NCI-H2227 (cell line): ENCODE measurements around the gene SIX3.

ENCODE experiments used
- DNase-seq: peaks from one replicate; lab custom pipeline; 2025; ENCODE audit not compliant: unreplicated experiment; lab: John Stamatoyannopoulos, UW

SIX3 gene

GRCh38 chr2:44930274-44931197 is 11.0 kb upstream of the SIX3 start:
- DNase-seq = no peak

DNA sequence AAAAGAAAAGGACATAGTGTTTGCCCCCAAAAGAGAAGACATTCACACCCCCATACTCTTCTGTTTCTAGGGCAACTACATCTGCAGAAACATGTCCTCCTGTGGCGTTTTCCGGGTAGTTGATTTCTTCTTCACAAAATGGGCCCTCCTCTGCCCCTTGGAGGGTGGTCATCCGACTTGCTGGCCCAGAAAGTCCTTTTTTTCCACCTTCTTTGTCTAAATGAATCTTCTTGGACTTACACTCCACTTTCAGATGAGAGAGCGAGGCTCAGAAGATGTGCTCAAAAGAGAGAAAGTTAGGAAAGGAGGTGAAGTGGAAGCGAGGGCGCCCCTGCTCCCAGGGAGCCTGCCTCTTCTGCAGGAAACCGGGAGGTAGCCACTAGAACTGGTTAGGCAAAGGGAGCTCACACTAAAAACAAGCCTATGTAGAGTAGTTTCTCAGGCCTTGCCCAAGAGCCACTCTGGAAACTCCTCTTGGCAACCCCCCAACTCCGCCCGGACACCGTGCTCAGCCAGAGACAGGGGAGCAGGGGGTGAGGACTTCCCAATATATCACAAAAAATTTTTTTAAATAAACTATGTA is 10.2 kb upstream of the SIX3 start:
- no peak for DNase-seq

GRCh38 chr2:44932079-44932478 is 9.4 kb upstream of the SIX3 start:
- no peak for DNase-seq

- DNase-seq = no peak
These were observed 8.7 kb upstream of the SIX3 start for GRCh38 chr2:44932564-44933392.

DNA sequence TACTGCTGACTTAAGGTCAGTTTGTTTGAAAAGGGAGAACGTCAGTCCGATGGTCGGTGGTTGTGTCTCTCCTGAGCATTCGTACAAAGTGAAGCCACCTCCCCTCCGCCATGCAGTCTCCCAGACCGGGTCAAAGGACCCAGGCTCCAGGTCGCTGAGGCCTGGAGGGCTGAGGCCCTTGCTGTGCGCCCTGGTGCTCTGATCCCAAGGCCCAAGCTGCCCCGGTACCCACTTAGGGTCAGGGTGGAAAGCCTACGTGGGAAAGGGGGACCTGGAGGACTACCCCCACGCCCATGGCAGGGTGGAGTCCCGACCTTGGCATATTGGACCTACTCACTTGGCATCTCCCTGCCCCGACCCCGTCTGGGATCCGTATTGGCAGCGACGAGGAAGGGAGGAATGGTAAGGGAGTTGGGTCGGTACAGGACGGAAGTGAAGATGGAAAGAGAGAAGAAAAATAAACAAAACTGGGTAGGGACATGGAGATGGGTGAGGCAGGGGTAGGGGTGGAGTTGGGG is 8.0 kb upstream of the SIX3 start:
- no peak for DNase-seq

- DNase-seq = no peak
These were observed 7.2 kb upstream of the SIX3 start for GRCh38 chr2:44934038-44934982.

GRCh38 chr2:44934983-44935728 is 6.3 kb upstream of the SIX3 start:
- peak; percentile 13 for DNase-seq

DNA sequence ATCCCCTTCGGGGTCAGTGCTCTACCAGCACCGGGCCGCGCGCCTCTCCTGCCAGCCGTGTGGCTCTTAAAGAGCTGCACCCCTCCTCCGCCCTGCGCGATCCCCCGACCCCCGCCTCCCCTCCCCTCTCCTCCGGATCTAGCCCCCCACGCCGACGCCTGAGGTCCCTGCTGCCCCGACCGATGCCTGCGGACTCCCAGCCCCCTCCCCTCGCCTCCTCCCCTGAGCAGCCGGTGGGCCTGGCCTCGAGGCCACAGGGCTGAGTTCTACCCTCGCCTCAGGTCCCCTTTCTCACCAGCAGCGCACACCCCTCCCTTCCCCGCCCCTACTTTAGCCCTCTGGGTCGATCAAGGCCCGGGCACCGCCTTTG is 5.8 kb upstream of the SIX3 start:
- no peak for DNase-seq

GRCh38 chr2:44936275-44936674 is 5.2 kb upstream of the SIX3 start:
- DNase-seq = no peak

GRCh38 chr2:44936715-44937687 is 4.5 kb upstream of the SIX3 start:
- DNase-seq = no peak

GRCh38 chr2:44937688-44938240 is 3.7 kb upstream of the SIX3 start:
- peak; percentile 30 for DNase-seq

DNA sequence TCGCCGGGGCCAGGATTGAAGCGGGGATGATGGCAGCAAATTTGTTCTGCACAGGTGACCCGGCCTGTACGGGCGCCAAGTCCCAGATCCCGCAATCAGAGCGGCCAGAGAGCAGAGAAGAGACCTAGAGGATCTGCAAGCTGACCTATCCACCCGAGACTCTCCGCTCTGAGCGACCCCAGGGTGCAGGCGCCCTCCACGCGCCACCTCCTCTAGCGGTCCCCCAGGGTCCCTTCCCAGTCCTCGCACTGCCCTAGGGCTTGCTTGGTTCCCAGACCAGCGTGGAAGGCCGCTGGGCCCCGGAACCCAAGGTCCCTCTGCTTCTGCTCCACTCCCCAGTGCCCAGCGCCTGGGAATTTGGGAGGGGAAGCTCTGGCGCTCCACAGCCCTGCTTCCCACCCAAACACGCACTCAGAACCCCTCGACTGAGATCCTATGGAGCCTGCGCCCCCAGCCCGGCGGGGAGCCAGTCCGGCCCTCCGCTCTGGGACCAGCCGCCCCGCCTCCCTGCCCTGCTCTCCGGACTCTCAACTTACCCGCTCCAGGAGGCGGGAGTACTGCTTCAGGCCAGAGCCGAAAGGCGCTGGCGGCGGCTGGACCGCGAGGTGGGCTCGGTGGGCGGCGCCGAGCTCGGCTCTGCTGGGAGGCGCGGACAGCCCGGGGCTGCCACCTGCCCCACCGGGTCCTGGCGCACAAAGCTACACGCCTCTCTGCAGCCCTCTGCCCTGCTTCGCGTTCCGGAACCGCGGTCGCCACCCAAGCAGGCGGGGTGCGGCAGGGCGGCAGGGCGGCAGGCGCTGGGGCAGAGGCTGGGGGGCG is 3.0 kb upstream of the SIX3 start:
- DNase-seq = peak; percentile 32

DNA sequence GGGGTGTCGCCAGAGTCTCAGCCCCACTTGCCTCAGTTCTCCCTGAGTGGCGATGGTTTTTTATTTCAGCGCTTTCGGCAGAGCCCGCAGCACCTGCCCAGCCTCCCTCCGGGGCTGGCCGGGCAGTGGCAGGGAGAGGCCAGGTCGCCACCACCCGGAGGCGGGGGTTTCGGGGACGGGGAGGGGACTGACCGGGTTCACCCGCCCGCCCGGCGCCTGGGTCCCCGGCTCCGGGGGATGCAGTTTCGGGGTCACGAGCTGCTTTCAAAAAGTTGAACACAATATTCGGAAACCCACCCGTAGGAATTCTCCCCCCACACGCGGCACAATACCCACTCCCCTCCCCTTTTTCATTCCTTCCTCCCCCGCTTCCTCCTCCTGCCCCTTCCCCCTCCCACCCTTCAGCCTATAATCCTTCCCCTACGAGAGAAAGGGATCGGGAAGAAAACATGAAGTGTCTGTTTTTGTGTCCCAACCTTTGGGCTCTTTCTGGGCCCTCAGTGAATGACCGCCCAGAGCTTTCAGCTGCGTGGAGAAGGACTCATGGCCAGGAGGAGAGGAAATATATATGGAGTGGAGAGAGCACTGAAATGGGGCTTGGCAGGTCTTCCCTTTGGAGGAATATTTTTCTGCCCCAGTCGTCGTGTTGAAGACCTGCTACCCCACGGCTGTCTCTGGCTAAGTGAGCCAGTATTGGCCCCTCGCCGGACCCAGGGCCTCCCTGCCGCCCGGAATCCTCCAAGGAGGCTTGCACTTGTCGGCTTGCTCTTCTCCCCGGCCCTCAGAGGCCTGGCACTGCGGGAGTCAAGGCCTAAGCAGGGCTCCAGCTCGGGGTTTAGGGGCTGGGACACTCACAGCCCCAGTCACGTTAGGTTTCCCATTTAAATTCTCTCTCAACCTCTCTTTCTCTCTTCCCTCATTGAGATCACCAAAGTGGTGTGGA is 2.1 kb upstream of the SIX3 start:
- DNase-seq = no peak

- no peak for DNase-seq
These were observed 1.4 kb upstream of the SIX3 start for GRCh38 chr2:44940049-44940494.

- DNase-seq = no peak
These were observed 604 bp upstream of the SIX3 start for GRCh38 chr2:44940732-44941464.
